Activated T-cell treated with anti-CD3 and anti-CD28 coated beads, Interleukin-2, amount 50 U/mL, for 1 hour (primary cell): ENCODE results near the gene STRIP1.
A peak's percentile ranks its signal among the peaks of the same experiment; 100 is the strongest.

Source experiments
- DNase-seq: peaks from one replicate; pipeline ENCODE4 v3.0.0-alpha.2; 2020

The STRIP1 gene, protein sequence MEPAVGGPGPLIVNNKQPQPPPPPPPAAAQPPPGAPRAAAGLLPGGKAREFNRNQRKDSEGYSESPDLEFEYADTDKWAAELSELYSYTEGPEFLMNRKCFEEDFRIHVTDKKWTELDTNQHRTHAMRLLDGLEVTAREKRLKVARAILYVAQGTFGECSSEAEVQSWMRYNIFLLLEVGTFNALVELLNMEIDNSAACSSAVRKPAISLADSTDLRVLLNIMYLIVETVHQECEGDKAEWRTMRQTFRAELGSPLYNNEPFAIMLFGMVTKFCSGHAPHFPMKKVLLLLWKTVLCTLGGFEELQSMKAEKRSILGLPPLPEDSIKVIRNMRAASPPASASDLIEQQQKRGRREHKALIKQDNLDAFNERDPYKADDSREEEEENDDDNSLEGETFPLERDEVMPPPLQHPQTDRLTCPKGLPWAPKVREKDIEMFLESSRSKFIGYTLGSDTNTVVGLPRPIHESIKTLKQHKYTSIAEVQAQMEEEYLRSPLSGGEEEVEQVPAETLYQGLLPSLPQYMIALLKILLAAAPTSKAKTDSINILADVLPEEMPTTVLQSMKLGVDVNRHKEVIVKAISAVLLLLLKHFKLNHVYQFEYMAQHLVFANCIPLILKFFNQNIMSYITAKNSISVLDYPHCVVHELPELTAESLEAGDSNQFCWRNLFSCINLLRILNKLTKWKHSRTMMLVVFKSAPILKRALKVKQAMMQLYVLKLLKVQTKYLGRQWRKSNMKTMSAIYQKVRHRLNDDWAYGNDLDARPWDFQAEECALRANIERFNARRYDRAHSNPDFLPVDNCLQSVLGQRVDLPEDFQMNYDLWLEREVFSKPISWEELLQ

DNA sequence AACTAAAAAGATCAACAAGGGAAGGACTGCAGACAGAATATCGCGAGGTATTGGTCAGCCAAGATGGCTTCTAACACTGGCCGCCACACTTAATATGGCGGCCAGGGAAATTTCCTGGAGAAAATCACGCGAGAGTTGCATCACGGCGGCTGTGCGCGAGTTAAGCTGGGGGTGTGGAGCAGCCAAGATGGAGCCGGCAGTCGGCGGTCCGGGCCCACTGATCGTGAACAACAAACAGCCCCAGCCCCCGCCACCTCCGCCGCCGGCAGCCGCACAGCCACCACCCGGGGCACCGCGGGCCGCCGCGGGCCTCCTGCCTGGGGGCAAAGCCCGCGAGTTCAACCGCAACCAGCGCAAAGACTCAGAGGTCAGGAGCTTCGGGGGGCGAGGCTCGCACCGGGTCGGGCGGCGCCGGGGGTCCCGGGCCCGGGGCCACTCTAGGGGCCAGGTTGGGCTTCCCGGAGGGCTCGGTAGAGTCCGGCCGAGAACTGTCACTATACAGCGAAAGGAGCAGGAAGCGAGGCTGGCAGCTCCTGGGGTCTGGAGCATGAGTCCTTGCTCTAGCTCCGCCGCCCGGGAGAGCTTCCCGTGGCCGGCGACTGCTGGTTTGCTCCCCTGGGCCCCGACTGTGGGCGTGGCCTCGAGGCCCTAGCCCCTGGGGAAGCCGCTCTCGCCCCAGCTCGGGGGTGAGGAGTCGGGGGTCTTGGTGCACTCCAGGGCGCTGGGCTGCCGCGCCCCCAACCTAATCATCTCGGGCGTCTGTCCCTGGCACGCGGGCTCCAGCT, at the start of gene STRIP1:
Gene STRIP1 (plus strand): TSS at position 174 of the 785 bp plus-strand sequence. CDS start 14 bp downstream, at position 188.
- DNase-seq = peak; percentile 89

GRCh38 chr1:109985247-109986053, 49.0 kb upstream of the STRIP1 start:
- DNase-seq = no peak

GRCh38 chr1:109986054-109986444, 48.4 kb upstream of the STRIP1 start:
- no peak for DNase-seq

DNA sequence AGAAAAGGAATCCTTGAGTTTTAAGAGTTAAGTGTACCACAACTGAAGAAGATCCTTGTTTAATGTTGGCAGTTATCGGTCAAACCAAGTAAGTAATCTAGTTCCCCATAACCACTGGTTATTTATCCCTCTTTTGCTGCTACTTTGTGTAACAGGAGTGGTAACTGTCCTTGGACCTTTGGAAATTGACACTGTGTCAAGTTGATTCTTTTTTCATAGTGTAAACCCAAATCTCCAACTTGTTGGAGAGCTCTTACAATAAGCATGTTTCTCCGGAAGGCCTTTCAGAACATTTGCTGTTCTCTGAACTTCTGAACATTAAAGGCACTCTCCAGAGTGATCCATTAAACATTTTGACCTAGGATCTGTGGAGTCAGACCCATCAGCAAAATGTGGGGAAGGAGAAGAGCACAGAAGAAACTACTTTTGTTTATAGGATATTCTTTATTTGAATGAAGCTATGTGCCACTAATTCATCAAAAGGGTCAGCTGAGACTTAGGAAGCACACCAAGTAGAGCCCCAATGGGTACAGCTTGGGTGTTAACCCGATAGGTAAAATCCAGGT, 46.0 kb upstream of the STRIP1 start:
- no peak for DNase-seq

- DNase-seq = no peak
These were observed 44.7 kb upstream of the STRIP1 start for GRCh38 chr1:109989506-109990301.

DNA sequence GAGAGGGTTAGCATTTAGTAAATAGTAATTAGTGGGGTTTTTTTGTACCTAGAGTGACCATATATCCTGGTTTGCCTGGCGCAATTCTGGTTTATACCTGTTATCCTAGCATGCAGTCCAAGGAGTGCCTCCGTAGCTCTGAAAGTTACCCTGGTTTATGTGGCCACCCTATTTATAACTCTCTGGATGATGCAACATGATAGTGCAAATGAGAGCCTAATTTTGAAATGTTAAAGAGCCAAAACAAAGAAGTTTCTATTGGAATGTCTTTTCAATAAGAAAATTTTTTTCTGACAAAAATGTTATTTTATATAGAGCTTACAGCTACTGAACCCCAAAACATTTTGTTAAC, 44.1 kb upstream of the STRIP1 start:
- DNase-seq = no peak

- DNase-seq = no peak
These were observed 43.0 kb upstream of the STRIP1 start for GRCh38 chr1:109991400-109991925.

- DNase-seq = no peak
These were observed 40.5 kb upstream of the STRIP1 start for GRCh38 chr1:109993885-109994284.

- DNase-seq = no peak
These were observed 39.8 kb upstream of the STRIP1 start for GRCh38 chr1:109994654-109995053.

DNA sequence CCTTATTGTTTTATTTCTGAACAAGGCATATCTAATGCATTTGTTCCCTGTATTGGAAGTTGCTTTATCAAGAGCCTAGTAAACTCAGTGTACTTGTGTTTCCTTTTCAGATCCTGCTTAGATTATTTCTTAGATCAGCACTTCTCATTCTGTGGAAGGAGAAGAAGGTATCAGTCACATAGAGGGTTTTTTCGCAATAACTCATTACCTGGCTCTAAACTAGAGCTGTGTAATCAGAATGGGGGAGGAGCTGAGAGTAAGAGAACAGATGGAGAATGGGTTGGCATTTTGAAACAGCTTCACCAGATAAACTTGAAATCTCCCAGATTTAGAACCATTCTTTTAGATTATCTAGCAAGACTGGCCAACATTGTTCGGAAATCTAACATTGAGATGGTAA, 38.9 kb upstream of the STRIP1 start:
- no peak for DNase-seq

GRCh38 chr1:109996476-109996875, 37.9 kb upstream of the STRIP1 start:
- no peak for DNase-seq

GRCh38 chr1:109997204-109997866, 37.1 kb upstream of the STRIP1 start:
- DNase-seq = no peak

DNA sequence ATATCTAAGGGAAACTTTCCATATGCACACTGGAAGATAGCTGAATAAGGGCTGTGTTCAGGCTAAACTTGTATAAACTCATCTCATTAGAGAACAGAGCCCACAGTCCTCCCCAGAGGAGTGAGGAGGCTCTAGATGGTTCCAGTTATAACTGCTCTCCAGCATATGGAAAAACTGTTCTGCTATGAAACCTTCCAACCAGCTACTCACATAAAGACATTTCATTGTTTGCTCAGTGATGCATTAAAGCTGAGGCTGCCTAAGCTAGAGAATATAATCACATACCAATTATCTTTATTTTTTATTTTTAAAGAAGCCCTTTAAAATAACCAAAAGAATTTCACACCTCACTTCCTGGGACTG, 36.6 kb upstream of the STRIP1 start:
- DNase-seq = no peak

DNA sequence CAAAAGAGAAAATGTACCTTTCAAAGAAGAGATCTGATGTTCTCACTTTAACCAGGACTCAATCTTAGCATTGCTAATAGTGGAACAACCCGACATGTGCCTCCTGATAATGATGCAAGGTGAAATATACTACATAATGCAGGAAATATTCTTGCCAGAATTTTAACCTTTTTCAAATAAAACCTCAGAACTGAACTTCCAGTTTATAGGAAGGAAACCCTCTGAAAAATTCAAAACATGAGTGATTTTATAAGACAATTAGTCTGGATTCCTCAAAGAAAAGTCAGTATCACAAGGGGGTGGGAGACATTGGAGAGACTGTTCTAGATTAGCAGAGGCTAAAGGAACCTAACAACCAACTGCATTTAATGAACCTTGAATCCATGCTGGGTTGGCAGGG, 31.7 kb upstream of the STRIP1 start:
- no peak for DNase-seq

DNA sequence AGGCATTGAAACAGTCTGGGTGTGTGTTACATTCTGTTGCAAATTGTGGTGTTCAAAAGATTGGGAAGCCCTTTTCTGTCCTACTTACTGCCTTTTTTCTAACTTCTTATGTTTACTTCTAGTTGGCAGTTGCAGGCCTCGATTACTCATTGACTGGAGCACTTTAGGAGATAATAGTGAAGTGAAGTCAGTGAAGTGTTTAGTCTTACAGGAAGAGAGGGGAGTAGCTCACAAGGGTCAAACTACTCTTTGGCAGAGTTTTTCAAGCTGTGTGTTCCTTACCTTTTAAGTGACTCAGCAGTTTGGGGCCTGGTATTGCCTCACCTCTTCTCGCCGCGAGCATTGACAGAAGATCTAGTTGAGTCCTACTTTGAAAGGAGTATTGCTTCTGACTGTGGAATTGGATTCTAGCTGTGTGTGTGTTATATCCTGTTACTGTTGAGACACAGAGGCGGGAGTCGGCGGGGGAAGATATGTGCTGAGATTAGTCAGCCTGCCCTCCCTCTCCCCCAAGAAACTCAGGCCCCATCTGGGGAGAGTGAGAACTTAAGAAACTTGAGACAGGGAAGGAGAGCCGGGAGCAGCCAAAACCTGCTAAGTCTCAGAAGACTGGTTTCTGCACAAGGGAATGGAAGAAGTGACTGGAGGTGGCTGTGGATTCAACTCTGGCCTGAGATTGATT, 30.5 kb upstream of the STRIP1 start:
- no peak for DNase-seq

GRCh38 chr1:110004583-110004982, 29.8 kb upstream of the STRIP1 start:
- DNase-seq = no peak

GRCh38 chr1:110005971-110006370, 28.5 kb upstream of the STRIP1 start:
- no peak for DNase-seq

- DNase-seq = no peak
These were observed 27.9 kb upstream of the STRIP1 start for GRCh38 chr1:110006516-110006915.

DNA sequence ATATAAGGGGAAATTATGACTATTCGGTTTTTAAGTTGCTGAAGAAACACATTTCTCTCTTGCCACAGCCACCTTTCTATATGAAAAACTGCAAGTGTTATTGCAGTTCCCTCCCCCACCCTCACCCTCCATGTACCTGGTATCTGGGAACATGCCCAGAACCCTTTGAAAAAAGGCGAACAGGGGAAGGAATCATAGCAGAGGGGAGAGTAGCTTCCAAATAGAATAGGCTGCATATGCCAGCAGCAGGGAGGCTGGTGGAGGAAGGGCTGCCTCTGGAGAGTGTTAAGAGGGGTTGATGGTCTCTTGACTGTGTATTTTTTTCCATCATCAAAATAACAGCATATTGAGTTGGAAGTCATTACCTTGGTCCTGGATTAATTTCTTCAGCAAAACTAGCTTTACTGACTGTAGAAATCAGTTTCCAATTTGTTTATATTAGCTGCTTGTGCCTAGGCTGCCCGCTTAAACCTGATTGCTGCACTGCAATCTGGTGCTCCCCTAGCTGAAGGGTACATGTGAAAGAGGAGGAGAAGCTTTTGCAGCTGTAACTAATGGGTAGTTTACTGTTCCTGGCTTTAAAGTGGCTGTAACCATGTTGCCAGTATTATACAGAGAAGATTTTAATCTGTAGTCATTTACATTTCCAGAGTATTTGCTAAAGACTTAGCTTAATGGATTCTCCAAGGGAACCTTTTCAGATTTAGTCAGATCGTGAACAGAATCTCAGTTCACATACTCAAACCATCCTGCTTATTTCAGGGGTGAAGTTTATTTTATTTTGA, 27.2 kb upstream of the STRIP1 start:
- no peak for DNase-seq
